Stimulated activated CD8-positive, alpha-beta memory T cell treated with anti-CD3 and anti-CD28 coated beads, Interleukin-15, amount 100 ng/mL, for 48 hours (primary cell): ENCODE measurements around the gene GPR101.
"Not testable (repeated sequence)": the region's sequence is repeated elsewhere in the genome, so short reads cannot be mapped to it uniquely, and the experiment has no call there.

Experiments
- DNase-seq, 2 donors: peaks; one replicate each; pipeline ENCODE4 v3.0.0-alpha.2; 2020; ENCODE audit warnings: low read depth in 2 of 2

Gene GPR101

GRCh38 chrX:137028699-137029098 lies 5.1 kb downstream of the GPR101 start:
- DNase-seq = no peak

DNA sequence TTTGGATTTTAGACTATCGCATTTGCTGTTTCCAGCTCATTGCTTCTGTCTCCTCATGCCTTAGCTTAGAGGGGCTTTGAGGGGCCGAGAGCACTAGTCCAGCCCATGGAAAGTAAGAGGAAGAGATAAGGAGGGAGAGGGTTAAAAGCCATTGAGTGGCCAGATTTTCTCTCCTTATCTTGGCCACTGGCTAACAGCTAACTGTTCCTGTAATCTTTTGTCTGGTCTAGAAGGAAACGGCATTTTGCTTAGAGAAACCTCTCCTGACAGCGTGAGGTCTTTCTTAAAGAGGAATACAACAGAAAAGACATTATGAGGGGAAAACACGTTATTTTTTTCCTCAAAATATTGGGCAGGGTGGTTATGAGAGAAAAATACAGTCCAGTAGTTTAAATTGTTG lies 7.9 kb downstream of the GPR101 start:
- no peak for DNase-seq

- DNase-seq = not testable (repeated sequence)
Measured at GRCh38 chrX:137000236-137000635, 33.6 kb downstream of the GPR101 start.

- no peak for DNase-seq
Measured at GRCh38 chrX:136999024-136999423, 34.8 kb downstream of the GPR101 start.
